ENCODE results near the gene ARHGEF4.

ARHGEF4 gene

GRCh38 chr2:130836501-130837174, at the start of gene ARHGEF4:
Gene ARHGEF4, plus strand, starts transcription at chr2:130836914. Its CDS starts 40 bp downstream, at chr2:130836954.
- no peaks in the 10 kb centered on the region for H3K4me1 ChIP-seq (ENCODE audit: low read depth, poor library complexity, severe bottlenecking)
- no peak within 1 kb of the TSS for H3K27ac ChIP-seq
- no peaks in the 10 kb centered on the region for H3K27me3 ChIP-seq (ENCODE audit: insufficient read depth, low read depth)
- H4K20me1 ChIP-seq (ENCODE audit: insufficient read depth) = no peaks in the 10 kb centered on the region
- H2AFZ ChIP-seq (ENCODE audit: low read depth) = peak within 1 kb of the TSS; percentile 22; the same call in 1 of the 2 replicates
- no peak for TF ChIP-seq CTCF (conservative IDR thresholded peaks at IDR 0.05; ENCODE audit: low read depth, low read length)
- H3K79me2 ChIP-seq (ENCODE audit: insufficient read depth, low read depth) = no peaks in the 10 kb centered on the region
- no peak within 1 kb of the TSS for H3K9ac ChIP-seq
- H3K36me3 ChIP-seq (ENCODE audit: insufficient read depth) = no peaks in the 10 kb centered on the region
- H3K4me2 ChIP-seq = no peak within 1 kb of the TSS
- no peak within 1 kb of the TSS for H3K4me3 ChIP-seq (IDR thresholded peaks at IDR 0.05; ENCODE audit: insufficient read depth, low read depth, low read length)

GRCh38 chr2:130787841-130788240, 48.9 kb upstream of the ARHGEF4 start:
- no peaks in the 10 kb centered on the region for H3K27me3 ChIP-seq (ENCODE audit: insufficient read depth, low read depth)
- H3K36me3 ChIP-seq (ENCODE audit: insufficient read depth) = no peaks in the 10 kb centered on the region
- H3K4me3 ChIP-seq (IDR thresholded peaks at IDR 0.05; ENCODE audit: insufficient read depth, low read depth, low read length) = no peak overlapping the region
- no peak for TF ChIP-seq CTCF (conservative IDR thresholded peaks at IDR 0.05; ENCODE audit: low read depth, low read length)
- no peaks in the 10 kb centered on the region for H3K79me2 ChIP-seq (ENCODE audit: insufficient read depth, low read depth)
- H3K27ac ChIP-seq = no peak overlapping the region
- H3K4me1 ChIP-seq (ENCODE audit: low read depth, poor library complexity, severe bottlenecking) = no peaks in the 10 kb centered on the region
- H4K20me1 ChIP-seq (ENCODE audit: insufficient read depth) = no peaks in the 10 kb centered on the region
- no peak overlapping the region for H3K9ac ChIP-seq
- no peak overlapping the region for H3K4me2 ChIP-seq
- H2AFZ ChIP-seq (ENCODE audit: low read depth) = no peak overlapping the region

- Histone ChIP-seq H3K27me3 (ENCODE audit: insufficient read depth, low read depth) (no peaks in the 10 kb centered on the region), H3K4me3 (IDR thresholded peaks at IDR 0.05; ENCODE audit: insufficient read depth, low read depth, low read length) (no peak overlapping the region), H3K79me2 (ENCODE audit: insufficient read depth, low read depth) (no peaks in the 10 kb centered on the region), H3K4me1 (ENCODE audit: low read depth, poor library complexity, severe bottlenecking) (no peaks in the 10 kb centered on the region), H3K9ac (no peak overlapping the region), H3K4me2 (no peak overlapping the region), H2AFZ (ENCODE audit: low read depth) (no peak overlapping the region), H3K36me3 (ENCODE audit: insufficient read depth) (no peaks in the 10 kb centered on the region), H4K20me1 (ENCODE audit: insufficient read depth) (no peaks in the 10 kb centered on the region), H3K27ac (no peak overlapping the region)
- no peak for TF ChIP-seq CTCF (conservative IDR thresholded peaks at IDR 0.05; ENCODE audit: low read depth, low read length)
Observed at GRCh38 chr2:130790312-130790711, 46.4 kb upstream of the ARHGEF4 start.

DNA sequence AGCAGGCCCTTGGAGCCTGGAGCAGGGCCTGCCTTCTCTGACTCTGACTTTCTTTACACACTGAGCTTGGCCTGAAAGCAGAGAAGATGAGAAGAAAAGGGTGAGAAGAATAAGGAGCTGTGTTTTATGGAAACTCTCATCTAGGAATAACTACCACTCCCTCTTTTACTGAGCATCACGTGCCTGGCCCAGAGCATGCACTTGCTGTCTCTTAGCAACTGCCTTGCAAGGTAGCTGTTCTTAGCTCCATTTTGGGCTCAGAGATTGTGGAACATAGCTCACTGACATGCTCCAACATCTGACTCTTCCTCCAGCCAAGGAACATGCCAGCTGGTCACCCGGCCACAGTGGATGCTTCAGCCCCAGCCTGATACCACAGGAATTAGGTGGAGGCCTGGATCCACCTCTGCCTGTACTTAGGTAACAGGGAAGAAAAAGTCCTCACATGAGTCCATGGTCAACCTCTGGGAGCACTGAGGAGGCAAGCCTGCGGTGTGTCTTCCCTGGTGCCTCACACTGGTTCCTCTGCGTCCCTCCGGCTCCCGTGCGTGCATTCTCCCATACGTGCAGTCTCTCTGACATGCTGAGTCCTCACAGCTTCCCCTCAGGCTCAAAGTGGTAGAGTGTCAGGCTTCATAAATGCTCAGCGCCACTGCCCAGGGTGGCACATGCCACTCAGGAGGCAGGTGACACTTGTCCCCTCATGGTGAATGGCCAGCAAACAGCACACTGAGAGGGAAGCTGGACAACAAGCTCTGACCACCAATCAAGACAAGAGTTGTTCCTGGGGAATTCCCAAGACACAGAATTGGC, 45.7 kb upstream of the ARHGEF4 start:
- no peak overlapping the region for H3K27ac ChIP-seq
- H3K36me3 ChIP-seq (ENCODE audit: insufficient read depth) = no peaks in the 10 kb centered on the region
- H4K20me1 ChIP-seq (ENCODE audit: insufficient read depth) = no peaks in the 10 kb centered on the region
- H3K4me1 ChIP-seq (ENCODE audit: low read depth, poor library complexity, severe bottlenecking) = no peaks in the 10 kb centered on the region
- no peak overlapping the region for H3K9ac ChIP-seq
- H2AFZ ChIP-seq (ENCODE audit: low read depth) = no peak overlapping the region
- H3K4me2 ChIP-seq = no peak overlapping the region
- no peak for TF ChIP-seq CTCF (conservative IDR thresholded peaks at IDR 0.05; ENCODE audit: low read depth, low read length)
- no peaks in the 10 kb centered on the region for H3K27me3 ChIP-seq (ENCODE audit: insufficient read depth, low read depth)
- H3K79me2 ChIP-seq (ENCODE audit: insufficient read depth, low read depth) = no peaks in the 10 kb centered on the region
- H3K4me3 ChIP-seq (IDR thresholded peaks at IDR 0.05; ENCODE audit: insufficient read depth, low read depth, low read length) = no peak overlapping the region
